Measurements from ENCODE around the gene IQGAP3. TPM values are rescaled to one million over a fixed set of nuclear protein-coding genes. Genes with fewer than 3 reads are reported as not detected.

The IQGAP3 gene
- total RNA-seq, 1 donor from 2014 or later: 13.1 TPM

GRCh38 chr1:156477526-156478249 lies 94.7 kb downstream of the IQGAP3 start:
- Mint-ChIP-seq H3K9me3 (ENCODE audit: unreplicated experiment) (no peaks in the 10 kb centered on the region), H3K4me3 (ENCODE audit: unreplicated experiment) (no peak overlapping the region), H3K27me3 (ENCODE audit: unreplicated experiment) (peaks cover 10% of the 10 kb centered on the region), H3K27ac (ENCODE audit: unreplicated experiment) (no peak overlapping the region), H3K4me1 (ENCODE audit: unreplicated experiment) (peaks cover 11% of the 10 kb centered on the region), H3K36me3 (ENCODE audit: low read depth, unreplicated experiment) (peaks cover 66% of the 10 kb centered on the region)
- no peak for DNase-seq (ENCODE audit: low spot score)
- no peak for TF ChIP-seq CTCF (IDR thresholded peaks at IDR 0.05; ENCODE audit: unreplicated experiment)

DNA sequence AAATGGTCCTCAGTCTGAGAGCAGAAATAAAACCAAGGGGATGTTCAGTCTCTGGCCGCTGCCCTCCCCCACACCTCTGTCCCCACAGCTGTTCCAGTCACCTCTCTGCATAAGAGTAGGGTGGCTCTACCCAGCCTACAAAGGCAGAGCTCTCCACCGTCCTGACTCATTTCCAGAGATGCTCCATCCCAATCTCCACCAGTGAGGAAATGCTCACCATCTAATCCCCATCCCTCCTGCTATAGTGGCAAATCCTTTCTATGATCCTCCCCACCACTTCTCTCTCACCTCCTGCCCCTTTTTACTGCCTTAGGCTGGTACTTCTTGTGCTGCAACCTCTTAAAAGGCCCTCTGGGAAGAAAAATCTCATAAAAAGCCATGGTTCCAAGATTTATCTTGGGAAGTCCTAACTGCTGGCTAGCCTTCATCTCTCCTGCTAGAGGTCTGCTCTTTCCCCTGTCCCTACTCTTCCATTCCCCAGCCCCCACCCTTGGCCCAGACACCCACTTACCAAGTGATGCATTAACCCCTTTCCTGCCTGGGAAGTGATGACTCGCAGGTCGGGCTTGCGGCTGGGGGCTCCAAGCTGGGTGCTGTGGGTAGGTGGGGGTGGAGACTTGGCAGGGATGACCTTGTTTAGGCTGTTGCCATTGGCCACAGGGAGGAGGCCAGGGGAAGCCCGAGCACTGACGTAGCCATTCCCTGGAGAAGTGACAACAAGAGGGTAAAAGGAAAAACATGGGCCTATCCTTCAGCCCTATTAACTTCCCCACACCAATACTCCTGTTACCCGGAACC lies 95.7 kb downstream of the IQGAP3 start:
- H3K36me3 Mint-ChIP-seq (ENCODE audit: low read depth, unreplicated experiment): peaks cover 65% of the 10 kb centered on the region
- H3K27ac Mint-ChIP-seq (ENCODE audit: unreplicated experiment): no peak overlapping the region
- H3K4me3 Mint-ChIP-seq (ENCODE audit: unreplicated experiment): no peak overlapping the region
- H3K27me3 Mint-ChIP-seq (ENCODE audit: unreplicated experiment): peaks cover 10% of the 10 kb centered on the region
- TF ChIP-seq CTCF (IDR thresholded peaks at IDR 0.05; ENCODE audit: unreplicated experiment): no peak
- DNase-seq (ENCODE audit: low spot score): no peak
- no peaks in the 10 kb centered on the region for H3K9me3 Mint-ChIP-seq (ENCODE audit: unreplicated experiment)
- H3K4me1 Mint-ChIP-seq (ENCODE audit: unreplicated experiment): peaks cover 11% of the 10 kb centered on the region

- Mint-ChIP-seq H3K27me3 (ENCODE audit: unreplicated experiment) (peaks cover 6% of the 10 kb centered on the region), H3K4me3 (ENCODE audit: unreplicated experiment) (no peak overlapping the region), H3K4me1 (ENCODE audit: unreplicated experiment) (peaks cover 7% of the 10 kb centered on the region), H3K27ac (ENCODE audit: unreplicated experiment) (no peak overlapping the region), H3K9me3 (ENCODE audit: unreplicated experiment) (no peaks in the 10 kb centered on the region), H3K36me3 (ENCODE audit: low read depth, unreplicated experiment) (peaks cover 62% of the 10 kb centered on the region)
- DNase-seq (ENCODE audit: low spot score): no peak
- no peak for TF ChIP-seq CTCF (IDR thresholded peaks at IDR 0.05; ENCODE audit: unreplicated experiment)
Observed at GRCh38 chr1:156475568-156476500, 96.5 kb downstream of the IQGAP3 start.

Other genes starting within 250 kb of the IQGAP3 start
- 218 TPM for gene CCT3, start 234.3 kb downstream of the IQGAP3 start, total RNA-seq (ENCODE audit: unreplicated experiment)
- not detected for gene TSACC, start 234.0 kb downstream of the IQGAP3 start, total RNA-seq (ENCODE audit: unreplicated experiment)
- gene RHBG, start 203.4 kb downstream of the IQGAP3 start, total RNA-seq (ENCODE audit: unreplicated experiment): not detected
- 45.2 TPM for gene MEF2D, start 71.8 kb downstream of the IQGAP3 start, total RNA-seq (ENCODE audit: unreplicated experiment)
- gene TTC24, start 7.2 kb upstream of the IQGAP3 start, total RNA-seq (ENCODE audit: unreplicated experiment): not detected
- gene NAXE, start 19.2 kb upstream of the IQGAP3 start, total RNA-seq (ENCODE audit: unreplicated experiment): 190 TPM
- gene GPATCH4, start 28.9 kb upstream of the IQGAP3 start, total RNA-seq (ENCODE audit: unreplicated experiment): 18.6 TPM
- 1.3 TPM for gene HAPLN2, start 46.9 kb upstream of the IQGAP3 start, total RNA-seq (ENCODE audit: unreplicated experiment)
- 0.46 TPM for gene BCAN, start 69.6 kb upstream of the IQGAP3 start, total RNA-seq (ENCODE audit: unreplicated experiment)
- gene NES, start 104.8 kb upstream of the IQGAP3 start, total RNA-seq (ENCODE audit: unreplicated experiment): 111 TPM
- gene CRABP2, start 133.0 kb upstream of the IQGAP3 start, total RNA-seq (ENCODE audit: unreplicated experiment): 9.5 TPM
- gene METTL25B, start 155.9 kb upstream of the IQGAP3 start, total RNA-seq (ENCODE audit: unreplicated experiment): 19.3 TPM
- 33.4 TPM for gene ISG20L2, start 156.2 kb upstream of the IQGAP3 start, total RNA-seq (ENCODE audit: unreplicated experiment)
- gene MRPL24, start 168.5 kb upstream of the IQGAP3 start, total RNA-seq (ENCODE audit: unreplicated experiment): 26.7 TPM
- gene HDGF, start 179.1 kb upstream of the IQGAP3 start, total RNA-seq (ENCODE audit: unreplicated experiment): 175 TPM
- 91.9 TPM for gene PRCC, start 195.0 kb upstream of the IQGAP3 start, total RNA-seq (ENCODE audit: unreplicated experiment)
- not detected for gene SH2D2A, start 244.3 kb upstream of the IQGAP3 start, total RNA-seq (ENCODE audit: unreplicated experiment)